HT-29 (cell line): ENCODE measurements around the gene BGN. TPM values are rescaled to one million over a fixed set of nuclear protein-coding genes. Genes with fewer than 3 reads are reported as not detected.

ENCODE experiments used
- total RNA-seq: library from RNA; depleted of rRNA; stranded (reverse); fragments of >200 nt; shearing (Covaris generic); gene quantifications from 2 replicates; pipeline ENCODE4 v1.2.3, GENCODE V29; 2014; rRNA removed

BGN gene
- total RNA-seq, 1 experiment from 2014 or later, result 23.2 TPM

Other genes starting within 250 kb of the BGN start
- gene PNMA6F, start 173.2 kb upstream of the BGN start, total RNA-seq, result not detected in 2 replicates
- gene ZNF275, start 160.8 kb upstream of the BGN start, total RNA-seq, result 5.1 and 5.5 TPM in 2 replicates
- not detected in 2 replicates for gene PNMA6E, start 93.6 kb upstream of the BGN start, total RNA-seq
- gene ZFP92, start 83.5 kb upstream of the BGN start, total RNA-seq, result not detected in 2 replicates
- 7.3 and 9.8 TPM in 2 replicates for gene TREX2, start 48.9 kb upstream of the BGN start, total RNA-seq
- gene HAUS7, start 24.4 kb upstream of the BGN start, total RNA-seq, result 75.1 and 85.6 TPM in 2 replicates
- gene ATP2B3, start 22.7 kb downstream of the BGN start, total RNA-seq, result not detected in 2 replicates
- 107 and 122 TPM in 2 replicates for gene CCNQ, start 104.2 kb downstream of the BGN start, total RNA-seq
- not detected in 2 replicates for gene DUSP9, start 152.2 kb downstream of the BGN start, total RNA-seq
- gene PNCK, start 178.8 kb downstream of the BGN start, total RNA-seq, result 0.99 and 1.1 TPM in 2 replicates
- gene SLC6A8, start 192.9 kb downstream of the BGN start, total RNA-seq, result 98.8 and 127 TPM in 2 replicates
- 387 and 409 TPM in 2 replicates for gene BCAP31, start 229.4 kb downstream of the BGN start, total RNA-seq
- gene ABCD1, start 229.9 kb downstream of the BGN start, total RNA-seq, result 28.2 and 31.6 TPM in 2 replicates